Left forelimb (tissue), 1 donor: Measurements from ENCODE around the gene LRAT.
"Not testable (repeated sequence)": the region's sequence is repeated elsewhere in the genome, so short reads cannot be mapped to it uniquely, and the experiment has no call there.

ENCODE experiments used
- DNase-seq: peaks from one replicate; pipeline ENCODE4 v3.0.0-alpha.2; 2018; ENCODE audit warnings: low spot score

The LRAT gene

DNA sequence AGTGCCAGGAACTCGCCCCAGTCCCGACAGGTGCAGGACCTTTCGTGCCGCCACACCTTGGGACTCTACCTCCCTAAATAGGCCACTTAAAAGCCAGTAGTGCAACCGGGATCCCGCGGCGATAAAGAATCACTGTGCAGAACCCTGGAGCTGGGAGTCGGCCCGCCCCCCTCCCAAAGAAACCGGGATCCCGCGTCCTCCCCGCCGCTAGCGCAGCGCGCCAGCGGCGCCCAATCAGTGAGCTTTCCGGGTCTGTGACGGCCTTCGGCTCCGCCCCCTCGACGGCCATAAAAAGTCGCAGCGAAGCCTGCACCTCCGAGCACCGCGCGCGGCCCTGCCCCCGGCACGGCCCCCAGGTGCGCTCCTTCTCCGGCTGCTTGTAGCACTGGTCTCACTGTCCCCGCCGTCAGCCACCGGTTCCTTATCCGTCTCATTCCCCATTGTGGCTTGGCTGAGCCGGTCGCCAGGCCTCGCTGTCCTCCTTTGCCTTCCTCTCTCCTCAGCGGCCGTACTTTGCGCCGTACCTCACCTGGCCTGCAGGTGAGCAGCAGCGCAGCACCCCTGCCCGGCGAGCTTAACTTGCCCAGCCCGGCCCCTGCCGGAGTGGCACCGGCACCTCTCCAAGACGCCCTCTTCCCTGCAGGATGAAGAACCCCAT, at the start of gene LRAT:
LRAT (plus strand) TSS at position 318 of the 658 bp plus-strand sequence; CDS start at position 645, 327 bp downstream.
- DNase-seq: no peak

DNA sequence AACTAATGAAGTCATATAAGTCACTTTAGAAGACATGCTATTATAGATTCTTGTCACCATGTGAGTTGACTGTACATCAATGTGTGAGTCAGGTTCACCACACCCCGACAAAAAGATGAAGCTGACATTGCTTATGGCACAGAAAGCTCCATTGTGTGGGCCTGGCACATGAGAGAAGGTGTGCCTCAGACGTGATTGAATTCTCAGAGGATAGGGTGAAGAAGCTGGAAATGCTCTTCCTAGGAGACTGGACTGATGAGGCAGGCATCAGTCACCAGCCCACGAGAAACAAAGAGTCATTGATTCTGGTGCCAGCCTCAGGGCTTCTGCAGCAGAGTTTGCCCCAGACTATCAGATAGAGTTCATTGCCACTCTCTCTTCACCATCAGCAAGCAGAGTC, 35.9 kb upstream of the LRAT start:
- no peak for DNase-seq

DNA sequence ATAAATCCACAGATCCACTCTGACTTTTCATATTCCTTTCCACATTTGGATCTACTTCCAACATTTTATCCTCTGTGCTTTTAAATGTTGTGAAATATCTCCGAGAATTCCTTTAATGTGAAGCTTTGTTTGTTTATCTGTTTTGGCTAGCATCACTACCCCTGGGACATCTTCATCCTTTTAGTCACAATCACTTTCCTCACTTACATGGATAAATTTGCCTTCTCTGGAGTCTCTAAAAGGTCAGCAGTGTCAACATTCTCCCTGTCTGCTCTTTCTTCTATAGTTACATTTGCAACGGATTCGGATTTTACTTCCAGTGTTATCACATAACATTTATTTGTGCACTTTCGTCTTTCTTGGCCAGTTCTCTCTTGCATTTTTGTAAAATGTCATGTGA, 34.2 kb upstream of the LRAT start:
- DNase-seq: no peak

DNA sequence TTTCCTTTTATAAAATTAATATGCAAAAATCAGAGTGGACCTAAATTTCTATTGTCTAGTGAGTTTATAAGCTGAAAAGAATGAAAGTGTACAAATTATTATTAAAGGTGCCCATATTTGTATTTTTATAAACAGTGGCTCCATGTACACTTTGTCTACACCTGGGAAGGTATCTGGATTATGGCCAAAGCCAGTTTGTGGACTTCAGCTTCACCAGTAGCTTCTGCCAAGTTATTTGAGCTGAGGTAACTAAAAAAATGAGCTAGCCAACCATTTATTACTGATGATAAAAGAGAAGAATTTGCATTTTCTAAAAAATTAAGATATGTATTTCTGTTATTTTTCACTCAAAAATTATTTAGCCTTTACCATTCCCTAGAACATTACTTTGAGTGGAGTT, 32.3 kb upstream of the LRAT start:
- no peak for DNase-seq

DNA sequence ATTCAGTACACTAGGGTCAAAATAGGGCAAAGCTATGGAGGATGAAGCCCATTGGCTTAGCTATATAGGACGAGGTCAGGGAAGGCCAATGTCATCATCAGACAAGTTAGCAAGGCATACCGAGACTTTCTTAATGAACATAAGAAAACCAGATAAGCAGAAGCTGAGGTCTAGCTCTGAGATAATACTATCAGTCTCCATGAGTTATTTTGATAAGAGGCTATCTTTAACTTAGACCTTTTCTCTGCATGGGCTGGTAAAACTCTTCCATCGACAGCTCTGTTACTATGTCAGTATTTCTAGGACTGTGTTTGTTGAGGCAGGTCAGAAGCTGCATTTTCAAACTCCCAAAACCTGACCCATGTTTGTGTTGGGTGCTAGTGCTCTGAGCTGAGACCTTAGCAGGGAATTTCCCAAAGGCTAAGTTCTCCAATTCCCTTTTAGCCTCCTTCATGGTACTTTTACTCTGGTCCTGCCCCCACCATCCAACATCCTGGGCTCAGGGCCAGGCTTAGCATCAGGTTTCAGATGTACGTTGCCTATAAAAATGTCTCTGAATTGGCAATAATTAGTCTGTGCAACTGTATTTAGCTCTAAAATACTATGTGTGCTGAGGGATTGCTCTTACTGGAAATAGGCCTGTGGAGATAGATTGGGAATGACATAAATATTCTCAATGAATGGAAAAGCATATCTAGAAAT, 29.3 kb upstream of the LRAT start:
- DNase-seq: no peak

DNA sequence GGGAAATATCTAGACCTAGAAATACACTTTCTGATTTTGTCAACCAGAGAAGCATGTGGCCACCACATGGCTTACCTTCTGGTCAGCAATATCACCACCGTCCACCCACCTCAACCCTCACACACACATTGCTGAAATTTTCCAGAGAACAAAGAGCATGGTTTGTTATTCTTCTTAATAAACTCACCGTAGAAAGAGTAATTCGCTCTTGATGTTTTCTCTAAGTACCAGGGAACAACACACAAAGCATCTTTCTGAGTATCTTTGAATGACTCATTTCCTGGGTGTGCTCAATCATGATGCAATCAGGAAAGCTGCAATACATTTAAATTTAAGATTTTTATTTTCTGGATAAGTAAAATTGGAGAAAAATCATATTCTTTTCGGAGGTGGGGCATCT, 24.7 kb upstream of the LRAT start:
- no peak for DNase-seq

DNA sequence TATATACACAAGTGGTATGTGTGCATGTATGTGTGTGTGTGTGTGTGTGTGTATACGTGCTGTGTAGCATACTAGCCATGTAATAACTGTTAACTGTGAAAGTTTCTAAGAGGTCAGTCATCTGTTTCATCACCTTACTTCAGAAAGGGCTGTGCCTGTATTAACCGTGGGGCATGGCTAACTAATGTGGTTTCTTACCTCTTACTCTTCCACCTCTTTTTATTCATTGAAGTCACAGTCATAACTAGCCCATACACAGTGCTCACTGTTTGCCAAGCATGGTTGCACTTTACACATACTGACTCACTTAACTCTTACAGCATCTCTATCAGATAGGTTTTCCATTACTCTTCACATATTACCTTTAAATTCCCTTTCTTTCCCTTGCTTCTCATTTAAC, 23.7 kb upstream of the LRAT start:
- no peak for DNase-seq

DNA sequence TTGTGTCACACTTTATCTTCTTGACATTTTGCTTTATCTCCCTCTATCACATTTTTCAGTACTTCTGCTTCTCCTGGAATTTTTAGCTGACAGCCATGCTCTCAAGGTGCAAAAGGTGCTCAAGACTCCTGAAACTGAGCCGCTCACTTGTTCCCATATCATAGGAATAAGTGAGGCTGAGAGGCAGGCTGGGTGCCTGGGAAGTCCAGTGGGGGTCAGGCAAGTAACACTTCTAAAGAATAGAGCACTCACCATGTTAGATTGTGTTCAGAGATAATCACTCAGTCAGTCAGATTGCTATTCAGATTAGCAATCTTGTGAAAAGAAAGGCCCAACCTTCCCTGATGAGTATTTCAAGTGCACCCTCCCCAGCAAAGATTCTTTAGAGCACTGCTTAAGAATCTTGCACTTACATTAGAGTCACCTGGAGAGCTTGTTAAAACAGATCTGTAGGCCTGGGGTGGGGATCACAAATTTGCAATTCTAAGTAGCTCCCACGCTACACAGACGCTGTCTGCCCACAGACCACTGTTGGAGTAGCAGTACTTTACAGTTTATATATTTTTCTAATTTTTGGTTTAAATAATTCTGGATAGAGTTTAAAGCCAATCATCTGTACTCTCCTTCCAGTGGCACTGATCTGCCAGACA, 23.1 kb upstream of the LRAT start:
- DNase-seq: no peak

DNA sequence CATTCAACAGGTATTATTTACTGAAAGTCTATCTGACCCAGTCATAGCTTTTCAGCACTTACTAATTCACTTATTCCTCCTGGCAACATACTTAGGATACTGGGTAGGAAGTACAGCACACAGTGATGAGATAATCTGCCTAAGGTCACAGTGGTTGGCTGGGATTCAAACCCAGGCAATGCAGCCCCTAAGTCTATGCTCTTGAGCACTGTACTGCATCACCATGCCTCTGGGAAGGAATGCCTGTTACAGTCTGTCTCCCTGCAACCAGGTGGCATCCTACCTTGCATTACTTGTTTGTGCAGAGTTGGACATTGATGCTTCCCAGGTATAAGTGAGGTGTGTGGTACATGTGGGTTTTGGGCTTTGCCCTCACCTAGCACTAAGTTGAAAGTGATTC, 21.5 kb upstream of the LRAT start:
- no peak for DNase-seq

DNA sequence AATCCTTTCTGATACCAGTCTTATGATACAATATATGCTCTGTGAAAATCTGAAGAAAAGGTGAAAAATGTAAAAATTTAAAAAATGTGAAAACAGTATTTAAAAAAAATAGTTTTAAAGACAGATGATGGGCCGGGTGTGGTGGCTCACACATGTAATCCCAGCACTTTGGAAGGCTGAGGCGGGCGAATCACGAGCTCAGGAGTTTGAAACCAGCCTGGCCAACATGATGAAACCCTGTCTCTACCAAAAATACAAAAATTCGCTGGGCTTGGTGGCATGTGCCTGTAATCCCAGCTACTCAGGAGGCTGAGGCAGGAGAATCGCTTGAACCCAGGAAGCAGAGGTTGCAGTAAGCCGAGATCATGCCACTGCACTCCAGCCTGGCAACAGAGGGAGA, 20.2 kb upstream of the LRAT start:
- DNase-seq: not testable (repeated sequence)

DNA sequence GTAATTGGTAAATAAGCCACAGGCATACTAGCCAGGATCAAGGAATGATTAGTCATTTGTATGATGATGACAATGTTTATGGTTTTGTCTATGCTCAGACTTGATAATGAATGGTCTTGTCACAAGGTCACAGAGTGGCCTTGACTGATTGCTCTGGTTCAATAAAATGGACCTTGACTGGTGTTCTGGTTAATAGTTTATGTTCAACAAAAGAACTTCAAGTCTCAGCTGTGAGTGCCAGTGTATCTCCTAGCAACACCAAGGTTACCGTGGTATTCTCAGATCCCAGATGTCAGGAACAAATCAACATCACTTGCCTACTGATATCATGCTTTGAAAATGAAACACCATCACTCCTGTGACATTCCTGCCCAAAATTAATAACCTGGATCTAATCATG, 16.3 kb upstream of the LRAT start:
- DNase-seq: no peak

DNA sequence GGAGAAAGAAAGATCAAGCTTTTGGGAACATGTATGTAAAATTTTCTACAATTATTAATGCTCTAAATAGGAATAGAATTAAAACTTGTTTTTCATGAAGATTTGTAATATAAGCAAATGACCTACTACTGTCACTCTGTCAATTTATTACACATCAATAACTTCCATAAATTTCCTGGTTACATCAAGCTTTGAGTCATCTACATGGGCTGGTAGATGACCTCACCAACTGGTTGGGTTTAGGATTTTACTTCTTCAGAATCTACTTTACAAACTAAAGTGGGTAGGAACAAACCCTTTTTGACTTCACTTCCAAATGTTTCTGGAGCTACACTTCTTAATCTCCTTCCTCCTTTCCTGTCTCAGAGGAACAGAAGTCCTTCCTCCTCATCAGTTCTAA, 12.0 kb upstream of the LRAT start:
- no peak for DNase-seq

DNA sequence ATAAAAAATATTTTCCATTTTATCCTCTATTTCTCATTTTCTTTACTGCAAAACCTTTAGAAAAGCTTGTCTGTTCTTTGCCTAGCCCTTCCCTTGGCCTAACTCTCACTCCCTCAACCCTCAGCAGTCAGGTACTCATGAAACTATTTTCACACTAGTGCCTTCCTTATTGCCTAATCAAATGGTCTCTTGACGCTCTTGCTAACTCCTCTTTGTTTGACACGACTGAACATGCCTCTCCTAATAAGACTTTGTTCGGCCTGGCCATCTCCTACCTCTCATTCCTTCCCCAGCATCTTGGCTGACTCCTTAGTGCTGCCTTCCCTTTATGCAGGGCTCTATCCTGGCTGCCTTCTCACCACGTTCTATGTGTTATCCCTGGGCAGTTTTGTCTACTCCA, 11.1 kb upstream of the LRAT start:
- no peak for DNase-seq

DNA sequence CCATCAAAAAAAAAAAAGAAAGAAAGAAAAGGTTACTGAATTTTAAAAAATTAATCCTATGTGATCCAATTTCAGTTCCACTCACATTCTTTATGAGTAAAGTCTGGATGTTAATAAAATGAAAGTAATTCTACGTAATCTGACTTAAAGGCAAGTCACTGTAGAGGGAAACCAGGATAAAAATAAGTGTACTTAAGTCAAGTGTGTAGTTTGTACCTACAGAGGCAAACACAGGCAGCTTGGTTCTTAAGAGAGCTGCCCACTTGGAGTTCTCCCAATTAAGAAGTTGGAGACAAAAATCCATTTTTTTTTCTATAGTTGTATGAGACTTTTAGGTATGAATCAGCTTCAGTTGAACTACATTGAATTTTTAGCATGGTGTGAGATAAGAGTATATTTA, 7.0 kb upstream of the LRAT start:
- no peak for DNase-seq

DNA sequence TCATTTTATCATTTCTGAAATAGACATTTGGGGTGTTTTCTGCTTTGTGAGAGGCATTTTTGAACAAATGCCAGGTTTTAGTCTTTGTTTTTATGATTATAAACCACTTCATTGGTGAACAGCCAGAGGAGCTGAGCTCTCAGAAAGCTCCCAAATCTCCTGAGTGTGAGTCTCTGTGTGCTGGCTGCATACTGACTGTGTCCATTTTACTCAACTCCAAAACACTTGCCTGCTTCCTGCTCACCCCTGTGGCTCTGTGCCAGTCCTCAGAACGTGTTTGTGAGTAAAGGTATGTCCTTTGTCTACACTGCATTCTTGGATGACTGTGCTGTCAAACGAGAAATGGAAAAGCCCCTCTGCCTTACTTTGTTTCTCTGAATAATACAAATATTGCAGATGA, 5.4 kb upstream of the LRAT start:
- no peak for DNase-seq

DNA sequence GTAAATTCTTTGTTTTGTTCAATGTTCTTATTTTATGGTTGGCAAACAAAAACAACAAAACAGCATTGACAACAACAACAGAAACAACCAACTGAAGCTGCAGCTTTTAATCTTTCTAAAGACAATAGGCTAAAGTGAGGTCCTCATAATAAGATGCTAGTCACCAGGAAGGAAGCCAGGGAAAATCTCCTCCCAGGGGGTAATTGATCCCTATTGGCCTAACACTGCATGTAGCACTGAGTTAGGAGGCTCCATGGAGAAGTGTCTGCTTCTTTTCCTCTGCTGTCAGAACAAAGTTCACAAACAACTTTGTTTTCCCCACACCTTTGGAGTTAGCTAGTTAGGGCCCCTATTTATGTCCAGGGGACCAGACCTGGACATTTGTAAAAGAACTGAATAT, 4.7 kb upstream of the LRAT start:
- DNase-seq: no peak

DNA sequence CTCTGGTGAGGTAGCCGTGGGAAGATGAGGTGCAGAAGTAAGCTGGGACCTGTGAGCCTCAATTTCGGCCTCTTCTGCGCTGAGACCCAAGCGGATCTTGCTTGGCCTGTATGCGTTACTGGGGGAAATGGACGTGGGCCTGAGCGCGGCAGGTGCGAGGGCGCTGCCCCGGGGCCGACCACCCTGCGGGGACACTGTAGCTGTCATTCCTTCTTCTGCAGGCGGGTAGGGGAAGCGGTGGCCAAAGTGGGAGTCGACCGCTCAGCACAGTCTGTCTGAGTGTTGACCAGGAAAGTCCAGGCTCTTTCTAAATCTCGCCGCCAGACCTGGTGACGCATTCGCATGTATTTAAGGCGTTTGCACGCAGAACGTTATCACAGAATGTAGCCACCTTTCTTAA, 3.3 kb upstream of the LRAT start:
- DNase-seq: no peak

DNA sequence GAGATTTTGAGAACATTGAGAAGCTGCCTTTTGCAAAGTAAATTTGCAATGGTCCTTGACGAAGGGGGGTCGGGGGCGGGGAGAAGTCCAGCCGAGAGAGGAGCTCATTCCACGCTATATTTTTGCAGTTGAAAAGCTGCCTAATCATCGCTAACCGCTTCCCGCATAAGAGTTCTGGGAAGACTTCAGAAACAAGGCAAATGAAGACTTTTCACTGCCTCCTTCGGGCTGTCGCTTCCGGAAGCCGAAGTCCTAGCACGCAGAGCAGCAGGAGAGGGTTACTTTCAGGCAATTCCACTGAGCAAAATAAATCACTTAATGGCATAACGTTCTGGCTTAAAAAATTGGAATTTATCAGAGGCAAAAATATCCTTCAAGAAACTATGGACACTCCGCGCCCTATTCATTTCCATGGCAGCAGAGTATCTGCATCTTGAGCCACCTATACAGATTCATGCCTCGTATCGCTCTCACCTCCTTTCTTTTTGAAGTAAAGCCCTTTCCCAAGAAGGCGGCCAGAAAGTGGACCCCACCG, 2.6 kb upstream of the LRAT start:
- no peak for DNase-seq

DNA sequence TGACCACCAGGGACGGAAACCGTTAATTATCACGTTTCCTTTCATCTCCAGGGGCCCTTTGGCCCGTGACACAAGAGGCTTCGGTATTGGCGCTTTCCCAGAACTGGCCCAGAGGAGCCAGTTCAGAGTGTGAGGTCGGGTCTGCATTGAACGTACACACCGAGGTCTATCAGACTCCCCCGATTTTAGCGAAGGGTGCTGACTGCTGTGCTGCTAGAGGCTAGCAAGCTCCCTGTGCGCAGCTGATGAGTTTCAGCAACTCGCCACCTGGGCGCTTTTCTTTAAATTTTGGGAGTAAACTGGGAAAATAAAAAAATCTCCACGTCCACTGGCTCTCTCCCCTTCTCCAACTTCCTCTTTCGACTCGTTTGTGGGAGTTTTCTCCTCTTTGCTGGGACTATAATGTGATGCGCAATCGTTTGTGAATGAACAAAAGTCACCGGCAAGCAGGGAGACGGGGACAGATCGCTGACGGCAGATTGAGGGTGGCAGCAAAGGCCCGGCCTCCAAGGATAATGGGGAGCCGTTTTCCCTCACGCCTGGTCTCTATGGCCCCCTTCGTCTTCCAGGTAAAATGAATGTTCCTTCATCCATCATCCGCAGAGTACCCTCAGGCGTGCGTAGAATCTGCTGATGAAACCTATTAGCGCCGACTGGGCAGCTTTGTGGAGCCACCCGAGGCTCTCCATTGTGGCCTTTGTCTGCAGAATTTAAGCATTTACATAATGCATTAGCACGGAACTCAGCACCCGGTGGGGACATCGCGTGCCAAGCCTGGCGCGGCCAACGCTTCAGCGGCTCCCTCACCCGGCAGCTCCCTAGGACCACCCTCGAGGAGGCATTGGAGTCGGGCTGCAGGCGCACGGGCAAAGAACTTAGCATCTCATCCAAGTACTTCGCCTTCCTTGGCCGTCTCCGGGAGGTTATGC, 1.6 kb upstream of the LRAT start:
- DNase-seq: no peak

DNA sequence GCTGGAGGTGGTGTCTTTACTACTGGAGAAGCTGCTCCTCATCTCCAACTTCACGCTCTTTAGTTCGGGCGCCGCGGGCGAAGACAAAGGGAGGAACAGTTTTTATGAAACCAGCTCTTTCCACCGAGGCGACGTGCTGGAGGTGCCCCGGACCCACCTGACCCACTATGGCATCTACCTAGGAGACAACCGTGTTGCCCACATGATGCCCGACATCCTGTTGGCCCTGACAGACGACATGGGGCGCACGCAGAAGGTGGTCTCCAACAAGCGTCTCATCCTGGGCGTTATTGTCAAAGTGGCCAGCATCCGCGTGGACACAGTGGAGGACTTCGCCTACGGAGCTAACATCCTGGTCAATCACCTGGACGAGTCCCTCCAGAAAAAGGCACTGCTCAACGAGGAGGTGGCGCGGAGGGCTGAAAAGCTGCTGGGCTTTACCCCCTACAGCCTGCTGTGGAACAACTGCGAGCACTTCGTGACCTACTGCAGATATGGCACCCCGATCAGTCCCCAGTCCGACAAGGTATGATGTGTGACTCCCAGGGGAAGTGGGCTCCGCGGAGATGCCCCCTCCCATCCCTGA, 634 bp downstream of the LRAT start:
- no peak for DNase-seq

DNA sequence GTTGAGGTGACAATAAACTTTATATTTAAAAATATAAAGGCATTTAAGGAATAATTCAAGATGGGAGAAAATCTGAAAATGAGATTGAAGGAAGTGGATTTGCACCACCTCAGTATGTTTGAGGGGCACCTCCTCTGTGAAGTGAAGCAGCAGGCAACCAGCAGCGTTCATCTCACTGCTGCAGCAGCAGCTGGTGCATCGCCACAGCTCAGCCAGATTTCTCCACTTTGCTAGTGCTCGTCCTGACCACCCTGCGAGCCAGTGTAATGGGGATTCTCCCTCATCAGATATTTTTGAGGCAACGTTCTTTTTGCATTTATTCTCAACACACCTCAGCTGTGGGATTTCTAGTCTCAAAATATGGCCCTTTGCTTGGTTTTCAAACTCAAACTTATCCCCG, 13.9 kb downstream of the LRAT start:
- DNase-seq: no peak

DNA sequence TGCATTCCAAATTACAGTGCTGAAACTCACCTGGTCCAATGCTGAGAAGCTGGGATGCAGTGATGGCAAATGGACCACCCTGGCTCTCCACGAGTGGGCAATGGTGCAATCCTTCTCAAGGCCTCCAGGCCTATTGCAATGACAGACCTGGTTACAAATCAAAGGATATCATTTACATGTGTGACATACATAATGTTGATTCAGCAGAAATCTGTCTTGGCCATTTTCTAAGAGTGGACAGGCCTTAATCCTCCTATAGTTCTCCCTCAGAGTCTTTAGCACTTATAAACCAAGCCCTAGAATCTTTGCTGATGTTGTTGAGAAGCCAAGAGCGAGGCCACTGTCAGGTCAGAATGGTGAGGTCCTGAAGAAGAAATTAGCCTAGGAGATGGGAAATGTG, 17.1 kb downstream of the LRAT start:
- DNase-seq: no peak
